NOMO-1 treated with dmso at 0.1 percent for 144 hours (cell line): Measurements from ENCODE around the gene MYH8.

Experiments
- DNase-seq: peaks from one replicate; lab custom pipeline; 2025; ENCODE audit not compliant: unreplicated experiment; lab: John Stamatoyannopoulos, UW

Gene MYH8

GRCh38 chr17:10384175-10384574, 37.6 kb downstream of the MYH8 start:
- no peak for DNase-seq

- DNase-seq = no peak
These were observed 40.9 kb downstream of the MYH8 start for GRCh38 chr17:10380631-10381408.

- no peak for DNase-seq
These were observed 48.8 kb downstream of the MYH8 start, which contains the start of gene MYH13 for GRCh38 chr17:10372906-10373305. TSS of gene MYH13 (minus strand) at chr17:10373006. CDS start at chr17:10364530, 8,476 bp downstream.

GRCh38 chr17:10370016-10370608, 51.6 kb downstream of the MYH8 start:
- no peak for DNase-seq

GRCh38 chr17:10369239-10369638, 52.5 kb downstream of the MYH8 start:
- DNase-seq = no peak

GRCh38 chr17:10368561-10368960, 53.2 kb downstream of the MYH8 start:
- DNase-seq = no peak

- DNase-seq = no peak
These were observed 61.2 kb downstream of the MYH8 start for GRCh38 chr17:10360578-10360977.

- no peak for DNase-seq
These were observed 64.0 kb downstream of the MYH8 start for GRCh38 chr17:10357768-10358167.

GRCh38 chr17:10354651-10355050, 67.1 kb downstream of the MYH8 start:
- no peak for DNase-seq

- no peak for DNase-seq
These were observed 68.9 kb downstream of the MYH8 start for GRCh38 chr17:10352893-10353292.

GRCh38 chr17:10349403-10349802, 72.3 kb downstream of the MYH8 start:
- no peak for DNase-seq

- no peak for DNase-seq
These were observed 76.9 kb downstream of the MYH8 start for GRCh38 chr17:10344816-10345215.
